ENCODE results near the gene GRK6.

The GRK6 gene

GRCh38 chr5:177470759-177471536, 44.5 kb downstream of the GRK6 start:
- no peak for DNase-seq (ENCODE audit: low read depth in 2 of 2)

- DNase-seq (ENCODE audit: low read depth in 2 of 2): peak in 1 of 2 donors; percentile 51
Observed at GRCh38 chr5:177471610-177472356, 45.3 kb downstream of the GRK6 start.

- peak; percentile 40 to 64 for DNase-seq (ENCODE audit: low read depth in 2 of 2)
Observed at GRCh38 chr5:177472460-177473442, 46.3 kb downstream of the GRK6 start.

- DNase-seq (ENCODE audit: low read depth in 2 of 2): peak in 1 of 2 donors; percentile 16
Observed at GRCh38 chr5:177473443-177474001, 47.0 kb downstream of the GRK6 start, which contains the start of gene DBN1. Gene DBN1 (minus strand): TSS chr5:177473634. CDS start chr5:177473521, 113 bp downstream.

- DNase-seq (ENCODE audit: low read depth in 2 of 2): no peak
Observed at GRCh38 chr5:177474002-177474476, 47.6 kb downstream of the GRK6 start.

- no peak for DNase-seq (ENCODE audit: low read depth in 2 of 2)
Observed at GRCh38 chr5:177474846-177475562, 48.5 kb downstream of the GRK6 start.

GRCh38 chr5:177475563-177476427, 49.3 kb downstream of the GRK6 start:
- peak in 1 of 2 donors; percentile 17 for DNase-seq (ENCODE audit: low read depth in 2 of 2)

- no peak for DNase-seq (ENCODE audit: low read depth in 2 of 2)
Observed at GRCh38 chr5:177476531-177477233, 50.2 kb downstream of the GRK6 start.

- no peak for DNase-seq (ENCODE audit: low read depth in 2 of 2)
Observed at GRCh38 chr5:177477701-177478477, 51.4 kb downstream of the GRK6 start.

GRCh38 chr5:177478711-177479646, 52.5 kb downstream of the GRK6 start:
- peak in 1 of 2 donors; percentile 16 for DNase-seq (ENCODE audit: low read depth in 2 of 2)

- no peak for DNase-seq (ENCODE audit: low read depth in 2 of 2)
Observed at GRCh38 chr5:177479774-177480173, 53.3 kb downstream of the GRK6 start.

GRCh38 chr5:177482359-177482795, 55.9 kb downstream of the GRK6 start:
- DNase-seq (ENCODE audit: low read depth in 2 of 2): no peak

GRCh38 chr5:177483042-177483441, 56.6 kb downstream of the GRK6 start:
- no peak for DNase-seq (ENCODE audit: low read depth in 2 of 2)

- DNase-seq (ENCODE audit: low read depth in 2 of 2): no peak
Observed at GRCh38 chr5:177483994-177484901, 57.8 kb downstream of the GRK6 start.

- DNase-seq (ENCODE audit: low read depth in 2 of 2): no peak
Observed at GRCh38 chr5:177484902-177485549, 58.5 kb downstream of the GRK6 start.
